ENCODE data around the gene ITPKC.

GRCh38 chr19:40739871-40740703 is 23.2 kb downstream of the ITPKC start:
- TF ChIP-seq CTCF (IDR thresholded peaks at IDR 0.05) (no peak), POLR2A (IDR thresholded peaks at IDR 0.05) (no peak), POLR2AphosphoS5 (IDR thresholded peaks at IDR 0.05) (no peak)

Measured in prostate gland (tissue), 2 donors.